GM19099 (cell line): ENCODE data around the gene MYL3.

Experiments
- POLR2A ChIP-seq: IDR thresholded peaks from 3 replicates; pipeline ENCODE4 v1.6.1; 2011; ENCODE audit warnings: low read depth; ENCODE audit not compliant: insufficient read length; ENCODE audit errors: extremely low read depth

MYL3 gene

DNA sequence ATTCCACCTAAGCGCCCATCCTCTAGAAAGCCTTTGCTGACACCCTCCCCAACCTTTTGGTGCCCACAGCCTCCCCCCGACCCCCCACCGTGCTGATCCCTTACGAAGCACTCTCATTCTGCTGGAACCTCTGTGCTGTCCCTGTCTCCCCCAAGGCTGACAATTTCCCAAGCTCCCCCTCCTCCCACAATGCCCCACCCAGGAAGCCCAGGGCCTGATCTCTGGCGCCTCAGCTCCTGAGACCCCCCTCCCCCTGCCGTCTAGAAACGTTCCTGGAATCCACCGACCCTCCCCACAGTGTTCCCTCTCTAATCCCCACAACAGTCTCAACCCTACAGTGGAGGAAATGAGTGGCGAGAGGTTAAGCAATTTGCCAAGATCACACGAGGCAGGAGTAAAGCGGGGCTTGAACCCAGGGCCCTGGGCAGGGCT, 18.3 kb downstream of the MYL3 start:
- TF ChIP-seq POLR2A: no peak

DNA sequence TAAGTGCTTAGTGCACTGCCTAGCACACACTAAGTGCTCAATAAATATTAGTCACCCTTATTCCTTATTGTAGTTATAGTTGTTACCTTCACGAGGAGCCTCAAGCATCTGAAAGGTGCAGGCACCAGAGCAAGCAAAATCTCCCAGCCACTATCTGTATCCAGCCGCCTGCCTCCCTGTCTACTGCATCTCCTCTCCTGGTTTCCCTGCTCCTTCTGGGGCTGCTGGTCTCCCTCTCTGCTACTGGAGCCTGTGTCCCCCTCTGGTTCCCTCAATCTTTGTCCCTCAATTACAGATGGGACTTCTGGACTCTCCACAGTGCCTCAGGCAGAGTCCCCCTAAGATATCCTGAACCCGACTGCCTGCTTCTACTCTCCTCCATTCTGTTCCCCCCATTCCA, 18.8 kb downstream of the MYL3 start:
- no peak for TF ChIP-seq POLR2A

DNA sequence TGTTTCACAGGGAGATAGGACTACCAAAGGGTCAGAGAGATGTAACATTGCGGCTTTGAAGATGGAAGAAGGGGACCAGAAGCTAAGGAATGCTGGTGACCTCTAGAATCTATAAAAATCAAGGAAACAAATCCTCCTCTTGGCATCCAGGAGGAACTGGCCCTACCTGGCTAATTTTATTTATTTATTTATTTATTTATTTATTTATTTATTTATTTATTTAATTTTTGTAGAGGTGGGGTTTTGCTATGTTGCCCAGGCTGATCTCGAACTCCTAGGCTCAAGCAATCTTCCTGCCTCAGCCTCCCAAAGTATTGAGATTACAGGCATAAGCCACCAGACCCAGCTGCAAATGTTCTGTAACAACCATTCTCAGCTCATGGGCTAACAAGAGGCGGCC, 19.7 kb downstream of the MYL3 start:
- TF ChIP-seq POLR2A: no peak

DNA sequence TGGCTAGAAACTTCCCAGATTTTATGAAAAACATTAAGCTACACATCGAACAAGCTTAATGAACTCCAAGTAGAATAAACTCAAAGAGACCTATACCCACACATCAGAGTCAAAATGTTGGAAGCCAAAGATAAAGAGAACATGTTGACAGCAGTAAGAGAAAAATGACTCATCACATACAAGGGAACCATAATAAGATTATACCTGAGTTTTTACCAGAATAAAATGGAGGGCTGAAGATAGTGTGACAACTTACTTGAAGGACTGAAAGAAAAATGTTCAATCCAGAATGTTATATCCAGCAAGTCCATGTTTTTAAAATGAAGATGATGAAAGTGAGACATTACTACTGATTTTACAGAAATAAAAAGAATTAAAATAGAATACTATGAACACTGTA, 22.8 kb downstream of the MYL3 start:
- TF ChIP-seq POLR2A: no peak

DNA sequence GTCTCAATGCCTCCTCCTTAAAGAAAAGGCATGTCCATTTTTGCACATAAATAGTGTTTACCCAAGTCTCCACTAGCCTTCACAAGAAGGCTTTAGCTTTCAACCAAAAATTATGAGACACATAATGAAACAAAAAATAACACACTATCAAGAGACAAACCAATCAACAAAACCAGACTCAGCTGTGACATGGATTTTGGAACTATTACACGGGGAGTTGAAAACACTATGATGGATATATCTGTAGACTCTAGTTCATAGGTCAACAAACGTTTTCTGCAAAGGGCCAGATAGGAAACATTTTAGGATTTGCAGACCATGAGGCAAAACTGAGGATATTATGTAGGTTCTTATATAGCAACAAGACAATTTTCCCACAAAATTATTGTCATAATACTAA, 24.9 kb downstream of the MYL3 start:
- no peak for TF ChIP-seq POLR2A

DNA sequence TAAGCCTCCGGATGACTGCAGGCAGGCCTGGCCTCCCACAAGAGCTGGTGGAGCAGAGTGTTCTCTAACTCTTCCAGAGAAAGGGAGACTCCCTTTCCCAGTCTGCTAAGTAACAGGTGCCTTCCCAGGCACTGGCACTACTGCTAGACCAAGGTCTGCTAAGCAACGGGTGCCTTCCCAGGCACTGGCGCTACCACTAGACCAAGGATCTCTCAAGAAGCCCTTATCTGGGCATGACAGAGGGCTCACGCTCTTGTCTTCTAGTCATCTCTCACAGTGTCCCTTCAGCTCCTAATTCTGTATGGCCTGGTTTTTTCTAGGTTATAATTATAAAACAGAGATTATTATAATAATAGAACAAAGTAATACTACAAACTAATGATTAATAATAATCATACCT, 27.8 kb downstream of the MYL3 start:
- TF ChIP-seq POLR2A: no peak

DNA sequence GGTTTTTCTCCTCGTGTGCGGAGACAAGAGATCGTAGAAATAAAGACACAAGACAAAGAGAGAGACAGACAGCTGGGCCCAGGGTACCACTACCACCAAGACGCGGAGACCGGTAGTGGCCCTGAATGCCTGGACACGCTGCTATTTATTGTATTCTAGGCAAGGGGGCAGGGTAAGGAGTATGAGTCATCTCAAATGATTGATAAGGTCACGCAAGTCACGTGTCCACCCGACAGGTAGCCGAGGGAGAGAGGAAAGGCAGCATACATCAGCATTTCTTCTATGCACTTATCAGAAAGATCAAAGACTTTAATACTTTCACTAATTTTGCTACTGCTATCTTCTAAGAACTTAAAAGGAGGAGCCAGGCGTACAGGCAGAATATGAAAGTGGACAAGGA, 28.2 kb downstream of the MYL3 start:
- TF ChIP-seq POLR2A: no peak

DNA sequence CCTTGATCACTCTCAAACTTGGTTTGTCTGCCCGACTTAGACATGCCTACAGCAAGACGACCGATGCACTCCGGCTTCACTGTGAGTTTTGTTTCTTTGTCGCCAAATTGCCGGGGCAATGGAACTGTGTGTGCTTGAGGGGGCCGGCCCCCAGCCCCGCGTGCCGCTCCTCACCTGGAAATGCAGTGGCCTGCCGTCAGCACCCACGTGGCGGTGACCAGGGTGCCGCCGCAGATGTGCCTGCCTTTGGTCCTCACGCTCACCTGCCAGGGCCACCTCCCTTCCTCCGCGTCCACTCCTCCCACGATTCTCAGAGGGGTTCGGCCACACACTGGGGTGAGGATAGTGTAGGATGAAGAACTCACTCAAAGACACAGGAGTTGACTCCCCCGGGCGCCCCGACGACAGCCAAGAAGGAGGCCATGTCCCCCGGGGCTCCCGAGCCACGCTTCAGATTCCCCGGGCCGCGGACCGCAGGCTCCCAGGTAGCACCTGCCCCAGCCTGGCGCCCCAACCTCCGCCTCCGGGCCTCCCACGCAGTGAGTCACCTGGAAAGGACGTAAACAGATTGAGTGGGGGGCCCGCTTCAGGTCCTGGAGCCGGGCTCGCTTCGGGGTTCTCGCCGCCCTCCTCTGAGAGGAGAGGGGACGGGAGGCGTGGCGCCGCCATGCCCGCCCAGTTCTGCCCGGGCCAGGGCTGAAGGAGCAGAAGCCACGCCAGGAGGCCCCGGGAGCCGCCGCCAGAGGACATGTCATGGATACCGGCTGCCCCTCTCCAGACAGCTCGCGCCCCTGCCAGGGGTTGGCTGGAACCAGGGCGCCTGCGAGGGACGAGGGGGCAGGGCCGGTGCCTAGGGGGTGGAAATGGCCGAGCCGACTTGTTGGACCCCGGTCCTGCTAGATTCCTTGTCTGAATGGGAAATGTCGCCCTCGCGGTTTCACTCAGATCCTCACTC, 29.6 kb downstream of the MYL3 start:
- TF ChIP-seq POLR2A: no peak

DNA sequence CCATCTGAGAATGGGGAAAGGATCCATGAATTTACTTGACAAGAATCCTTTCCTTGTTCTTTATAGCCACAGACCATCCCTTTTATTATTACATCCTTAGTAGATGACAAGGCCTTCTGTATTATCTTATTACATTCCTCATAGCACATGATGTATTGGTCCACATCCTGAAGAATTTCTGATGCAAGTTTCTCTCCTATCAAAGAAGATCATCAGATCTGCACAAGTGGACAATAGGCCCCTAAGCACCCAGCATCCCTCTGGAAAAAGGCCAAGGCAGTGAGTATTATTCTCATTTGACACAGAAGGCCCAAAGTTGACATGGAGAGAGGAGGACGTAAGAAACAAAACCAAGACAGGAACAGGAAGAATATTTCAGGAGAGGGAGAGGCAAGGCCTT, 31.4 kb downstream of the MYL3 start:
- TF ChIP-seq POLR2A: no peak

DNA sequence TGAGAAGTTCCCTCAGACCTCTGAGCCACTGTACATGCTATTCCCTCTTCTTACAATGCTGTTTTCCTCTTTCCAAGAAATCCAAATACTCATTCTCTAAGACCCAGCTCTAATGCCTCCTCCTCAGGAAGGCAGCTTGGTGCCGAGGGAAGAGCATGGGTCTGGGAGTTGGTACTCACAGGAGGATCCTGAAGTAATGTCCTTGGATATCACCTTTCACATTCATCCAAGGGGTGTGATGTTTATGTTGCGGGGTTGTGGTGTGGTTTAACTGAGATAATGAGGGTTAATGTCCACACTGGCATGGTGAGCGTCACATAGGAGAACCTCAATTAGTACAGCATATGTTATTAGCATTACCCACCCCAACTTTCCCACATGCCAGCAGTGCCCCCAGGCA, 31.9 kb downstream of the MYL3 start:
- no peak for TF ChIP-seq POLR2A

DNA sequence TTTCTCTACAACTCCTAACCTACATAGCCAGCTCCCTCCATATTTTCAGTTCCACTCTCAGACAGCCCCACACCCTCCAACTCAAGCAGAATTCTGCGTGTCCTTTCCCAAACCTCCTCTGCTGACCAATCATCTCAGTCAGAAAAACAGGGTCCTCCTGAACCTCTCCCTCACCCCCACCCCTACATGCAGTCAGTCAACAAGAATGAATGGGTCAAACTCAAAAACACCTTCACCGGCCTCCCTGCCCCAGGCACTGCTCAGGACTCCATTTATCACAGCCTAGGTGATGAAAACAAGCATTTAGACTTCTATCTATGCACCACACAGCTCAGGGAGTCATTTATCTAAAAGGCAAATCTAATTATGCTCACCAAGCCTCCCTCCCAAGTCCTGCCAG, 32.4 kb downstream of the MYL3 start:
- no peak for TF ChIP-seq POLR2A

DNA sequence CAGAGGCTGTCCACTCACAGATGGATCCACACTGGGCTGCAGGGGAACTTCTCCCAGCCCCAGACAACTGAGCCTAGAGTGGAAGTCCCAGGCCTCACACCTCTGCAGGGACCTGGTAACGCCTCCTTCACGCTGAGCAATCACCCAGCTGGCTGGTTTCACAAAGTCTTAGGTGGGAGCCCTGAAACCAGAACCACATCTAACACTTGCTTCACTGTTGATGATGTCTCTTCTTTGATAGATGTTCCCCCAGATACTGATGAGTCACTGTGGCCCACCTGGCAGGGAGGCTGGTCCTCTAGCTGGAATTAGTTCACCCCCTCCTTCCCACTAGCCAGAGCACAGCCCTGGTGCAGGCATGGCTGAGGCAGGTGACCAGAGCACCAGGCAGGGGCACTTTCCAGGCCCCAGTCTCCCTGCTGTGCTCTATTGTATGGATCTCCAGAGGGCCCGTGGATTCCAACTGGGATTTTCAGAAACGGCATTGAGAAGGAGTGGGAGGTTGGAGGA, 33.5 kb downstream of the MYL3 start:
- no peak for TF ChIP-seq POLR2A

DNA sequence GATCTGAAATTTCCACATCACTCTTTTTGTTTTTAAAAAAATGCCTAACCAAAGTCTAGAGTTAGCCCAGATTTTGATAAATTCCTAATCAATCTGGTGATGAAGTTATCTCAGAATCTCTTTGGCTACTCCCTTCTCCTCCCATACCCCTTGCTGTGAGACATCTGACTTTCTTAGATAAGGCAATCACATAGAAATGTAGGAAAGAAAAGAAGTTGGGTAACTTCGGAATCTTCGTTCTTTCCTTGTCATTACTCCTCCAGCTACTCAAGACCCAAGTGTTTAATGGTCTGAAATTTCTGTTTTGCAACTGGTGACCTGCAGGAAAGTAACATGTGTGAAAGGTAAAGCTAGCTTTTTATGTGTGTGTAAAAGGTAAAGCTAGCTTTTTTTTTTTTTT, 37.8 kb downstream of the MYL3 start:
- no peak for TF ChIP-seq POLR2A

DNA sequence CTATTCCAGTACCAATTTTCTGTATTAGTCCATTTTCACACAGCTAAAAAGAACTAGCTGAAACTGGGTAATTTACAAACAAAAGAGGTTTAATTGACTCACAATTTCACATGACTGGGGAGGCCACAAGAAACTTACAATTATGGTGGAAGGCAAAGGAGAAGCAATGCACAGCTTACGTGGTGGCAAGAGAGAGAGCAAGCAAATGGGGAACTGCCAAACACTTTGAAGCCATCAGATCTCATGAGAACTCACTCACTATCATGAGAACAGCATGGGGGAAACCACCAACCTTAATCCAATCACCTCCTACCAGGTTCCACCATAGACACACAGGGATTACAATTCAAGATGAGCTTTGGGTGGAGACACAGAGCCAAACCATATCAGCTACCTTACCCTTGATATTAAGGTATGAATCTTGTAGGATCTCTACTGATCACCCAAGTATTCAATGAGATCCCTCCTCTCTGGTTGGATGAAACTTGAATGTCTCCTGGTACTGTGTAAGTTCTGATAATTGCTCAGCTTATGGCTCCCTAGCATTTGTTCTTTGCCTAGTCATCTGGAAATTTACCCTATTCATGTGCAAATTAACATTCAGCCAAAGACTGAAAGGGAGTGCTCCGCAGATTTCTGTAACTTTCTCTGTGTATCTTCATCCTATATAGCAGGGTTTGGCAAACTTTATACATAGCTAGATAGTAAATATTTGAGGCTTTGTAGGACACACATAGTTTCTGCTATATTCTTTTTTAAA, 38.9 kb downstream of the MYL3 start:
- no peak for TF ChIP-seq POLR2A

DNA sequence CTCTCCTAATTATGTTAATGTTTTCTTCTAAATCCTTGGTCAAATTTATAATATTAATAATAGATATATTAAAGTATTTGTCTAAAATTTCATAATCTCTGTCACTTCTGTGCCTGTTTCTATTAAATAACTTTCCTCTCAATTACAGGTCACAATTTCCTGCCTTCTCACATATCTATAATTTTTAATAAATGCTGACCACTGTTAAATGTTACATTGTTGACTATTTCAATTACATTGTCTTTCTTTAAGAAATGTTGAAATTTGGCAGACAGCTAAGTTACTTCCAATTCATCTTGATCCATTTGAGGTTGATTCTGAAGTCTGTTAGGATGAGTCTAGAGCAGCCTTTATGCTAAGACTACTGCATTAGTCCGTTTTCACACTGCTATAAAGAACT, 41.7 kb downstream of the MYL3 start:
- no peak for TF ChIP-seq POLR2A

DNA sequence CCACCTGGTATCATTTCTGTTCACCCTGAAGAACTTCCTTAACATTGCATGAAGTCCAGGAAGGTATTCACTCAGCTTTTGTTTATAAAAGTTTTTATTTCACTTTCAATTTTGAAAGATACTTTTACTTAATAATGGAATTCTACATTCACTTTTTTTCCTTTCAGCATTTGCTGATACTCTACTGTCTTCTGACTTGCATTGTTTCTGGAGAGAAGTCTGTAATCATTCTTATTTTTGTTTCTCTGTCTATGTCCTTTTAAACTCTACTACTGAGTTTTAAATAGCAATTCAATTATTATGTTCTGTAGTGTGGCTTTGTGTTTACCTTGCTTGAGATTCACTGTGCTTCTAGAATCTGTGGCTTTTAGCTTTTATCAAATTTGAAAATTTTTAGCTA, 42.4 kb downstream of the MYL3 start:
- no peak for TF ChIP-seq POLR2A
